ENCODE results near the gene C1QB.
"Not testable (repeated sequence)": the region's sequence is repeated elsewhere in the genome, so short reads cannot be mapped to it uniquely, and the experiment has no call there.

C1QB gene

GRCh38 chr1:22702296-22703085, 49.5 kb downstream of the C1QB start:
- no peak for DNase-seq

DNA sequence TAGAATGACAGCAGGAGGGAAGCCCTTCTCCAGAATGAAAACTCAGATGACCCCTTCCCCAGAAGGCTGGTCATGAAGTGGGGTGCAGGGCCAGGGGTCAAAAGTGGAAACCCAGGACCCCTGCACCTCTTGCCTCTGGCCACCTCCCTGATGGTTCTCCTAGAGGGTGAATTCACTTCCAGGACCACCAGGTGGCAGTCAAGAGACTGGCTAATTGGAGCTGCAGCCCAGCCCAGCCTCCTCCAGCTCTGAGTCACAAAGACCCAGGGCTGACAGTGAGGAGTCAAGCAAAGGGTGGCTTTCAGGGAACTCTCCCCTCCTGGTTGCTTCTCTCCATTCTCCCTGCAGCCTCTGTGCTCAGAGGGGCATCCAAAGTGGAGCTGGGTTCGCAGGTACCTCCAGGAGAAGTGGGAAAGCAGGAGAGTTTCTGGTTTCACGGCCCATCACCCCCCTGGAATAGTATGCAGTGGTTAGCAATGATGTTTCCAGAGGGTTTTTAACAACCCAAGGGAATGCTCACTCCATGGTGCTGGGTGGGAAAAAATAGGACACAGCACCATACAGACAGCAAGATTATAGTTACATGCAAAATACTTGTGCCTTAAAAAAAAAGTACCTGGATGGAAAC, 51.5 kb downstream of the C1QB start:
- peak; percentile 22 for DNase-seq

DNA sequence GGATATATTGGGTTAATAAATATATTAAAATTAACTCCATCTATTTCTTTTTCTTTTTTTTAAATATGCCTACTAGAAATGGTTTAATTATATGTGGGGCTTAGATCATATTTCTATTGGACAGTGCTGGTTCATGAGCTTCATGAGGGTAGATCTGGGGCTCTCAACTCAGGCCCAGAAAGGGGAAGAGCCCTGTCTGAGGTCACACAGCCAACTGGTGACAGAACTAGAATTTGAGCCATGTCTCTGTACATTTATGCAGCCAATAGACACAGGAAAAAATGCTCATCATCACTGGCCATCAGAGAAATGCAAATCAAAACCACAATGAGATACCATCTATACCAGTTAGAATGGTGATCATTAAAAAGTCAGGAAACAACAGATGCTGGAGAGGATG, 52.5 kb downstream of the C1QB start:
- no peak for DNase-seq

DNA sequence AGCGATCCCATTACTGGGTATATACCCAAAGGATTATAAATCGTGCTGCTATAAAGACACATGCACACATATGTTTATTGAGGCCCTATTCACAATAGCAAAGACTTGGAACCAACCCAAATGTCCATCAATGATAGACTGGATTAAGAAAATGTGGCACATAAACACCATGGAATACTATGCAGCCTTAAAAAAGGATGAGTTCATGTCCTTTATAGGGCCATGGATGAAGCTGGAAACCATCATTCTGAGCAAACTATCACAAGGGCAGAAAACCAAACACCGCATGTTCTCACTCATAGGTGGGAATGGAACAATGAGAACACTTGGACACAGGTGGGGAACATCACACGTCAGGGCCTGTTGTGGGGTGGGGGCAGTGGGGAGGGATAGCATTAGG, 53.1 kb downstream of the C1QB start:
- DNase-seq = not testable (repeated sequence)

DNA sequence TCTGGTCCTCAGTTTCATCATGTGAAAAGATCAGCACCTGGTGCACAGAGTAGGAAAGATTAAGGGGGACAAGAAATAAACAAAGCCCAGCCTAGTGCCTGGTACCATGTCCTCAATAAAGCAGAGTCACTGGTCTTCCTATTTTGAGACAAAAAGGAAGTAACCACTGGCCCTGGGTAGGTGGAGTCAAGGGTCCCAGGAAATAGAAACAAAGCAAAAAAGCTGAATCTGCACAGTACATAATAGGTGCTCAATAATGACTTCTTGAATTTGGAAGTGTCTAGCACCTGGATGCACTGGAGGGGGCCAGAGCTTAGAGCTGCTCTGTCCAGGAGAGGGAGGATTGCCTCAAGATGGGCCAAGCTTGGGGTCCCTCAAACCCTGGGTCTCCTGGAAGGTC, 55.7 kb downstream of the C1QB start:
- no peak for DNase-seq

- no peak for DNase-seq
Measured at GRCh38 chr1:22709227-22709626, 56.2 kb downstream of the C1QB start.

GRCh38 chr1:22709891-22710700, 57.1 kb downstream of the C1QB start:
- peak; percentile 10 for DNase-seq

GRCh38 chr1:22710701-22711049, 57.6 kb downstream of the C1QB start, which contains the start of gene EPHB2:
EPHB2 (plus strand) TSS chr1:22710839; CDS start chr1:22710983, 144 bp downstream.
- no peak for DNase-seq

DNA sequence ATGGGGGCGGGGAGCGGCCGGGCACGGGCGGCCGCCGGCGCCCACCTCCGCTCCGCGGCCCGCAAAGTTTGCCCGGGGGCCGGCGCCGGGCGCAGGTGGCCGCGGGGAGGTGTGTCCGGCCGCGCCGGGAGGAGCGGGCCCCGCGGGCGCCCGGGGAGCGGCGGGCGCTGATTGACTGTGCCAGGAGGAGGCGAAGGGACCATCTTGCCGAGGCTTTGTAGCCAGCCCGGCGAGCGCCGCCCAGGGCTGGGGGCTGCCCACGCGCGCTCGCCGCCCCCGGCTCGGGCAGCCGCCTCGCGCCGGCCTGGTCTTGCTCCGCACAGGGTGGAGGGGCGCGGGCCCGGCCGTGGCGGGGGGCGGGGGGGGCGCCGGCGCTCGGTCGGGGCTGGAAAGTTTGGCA, 58.0 kb downstream of the C1QB start:
- no peak for DNase-seq

Data from GF-D8 (cell line).